HG03064 (cell line): ENCODE data around the gene MKNK2.

Experiments used
- ATAC-seq: cut with Tn5 transposase; IDR thresholded peaks from one replicate; pipeline ENCODE4 v1.9.1; 2021; ENCODE audit warnings: low read depth; ENCODE audit not compliant: unreplicated experiment

MKNK2 gene

DNA sequence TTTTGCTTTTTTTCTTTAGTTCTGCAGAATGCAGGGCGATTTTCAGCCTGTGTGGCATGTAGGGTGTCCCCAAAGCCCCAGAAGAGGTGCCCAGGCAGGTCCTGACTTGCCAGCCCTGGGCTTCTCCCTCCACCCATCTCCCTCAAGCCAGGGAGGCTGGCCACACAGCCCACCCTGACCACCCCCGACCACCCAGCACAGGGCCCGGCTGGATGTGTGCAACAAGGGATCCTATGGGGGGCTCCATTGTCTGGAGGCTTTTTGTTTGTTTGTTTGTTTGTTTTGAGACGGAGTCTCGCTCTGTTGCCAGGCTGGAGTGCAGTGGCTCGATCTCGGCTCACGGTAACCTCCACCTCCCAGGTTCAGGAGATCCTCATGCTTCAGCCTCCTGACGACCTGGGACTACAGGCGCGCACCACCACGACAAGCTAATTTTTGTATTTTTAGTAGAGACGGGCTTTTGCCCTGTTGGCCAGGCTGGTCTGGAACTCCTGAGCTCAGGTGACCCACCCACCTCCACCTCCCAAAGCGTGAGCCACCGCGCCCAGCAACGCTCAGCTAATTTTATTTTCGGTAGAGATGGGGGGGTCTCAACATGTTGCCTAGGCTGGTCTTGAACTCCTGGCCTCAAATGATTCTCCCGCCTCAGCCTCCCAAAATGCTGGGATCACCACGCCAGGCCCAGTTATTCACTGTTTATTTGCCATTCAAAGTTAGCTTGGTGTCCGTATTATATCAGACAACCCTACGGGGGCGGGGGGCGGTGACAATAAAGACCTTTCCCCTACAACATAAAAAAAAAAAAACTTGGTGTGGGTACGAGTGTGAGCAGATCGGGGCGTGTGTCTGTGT is 7.8 kb upstream of the MKNK2 start:
- no peak for ATAC-seq

DNA sequence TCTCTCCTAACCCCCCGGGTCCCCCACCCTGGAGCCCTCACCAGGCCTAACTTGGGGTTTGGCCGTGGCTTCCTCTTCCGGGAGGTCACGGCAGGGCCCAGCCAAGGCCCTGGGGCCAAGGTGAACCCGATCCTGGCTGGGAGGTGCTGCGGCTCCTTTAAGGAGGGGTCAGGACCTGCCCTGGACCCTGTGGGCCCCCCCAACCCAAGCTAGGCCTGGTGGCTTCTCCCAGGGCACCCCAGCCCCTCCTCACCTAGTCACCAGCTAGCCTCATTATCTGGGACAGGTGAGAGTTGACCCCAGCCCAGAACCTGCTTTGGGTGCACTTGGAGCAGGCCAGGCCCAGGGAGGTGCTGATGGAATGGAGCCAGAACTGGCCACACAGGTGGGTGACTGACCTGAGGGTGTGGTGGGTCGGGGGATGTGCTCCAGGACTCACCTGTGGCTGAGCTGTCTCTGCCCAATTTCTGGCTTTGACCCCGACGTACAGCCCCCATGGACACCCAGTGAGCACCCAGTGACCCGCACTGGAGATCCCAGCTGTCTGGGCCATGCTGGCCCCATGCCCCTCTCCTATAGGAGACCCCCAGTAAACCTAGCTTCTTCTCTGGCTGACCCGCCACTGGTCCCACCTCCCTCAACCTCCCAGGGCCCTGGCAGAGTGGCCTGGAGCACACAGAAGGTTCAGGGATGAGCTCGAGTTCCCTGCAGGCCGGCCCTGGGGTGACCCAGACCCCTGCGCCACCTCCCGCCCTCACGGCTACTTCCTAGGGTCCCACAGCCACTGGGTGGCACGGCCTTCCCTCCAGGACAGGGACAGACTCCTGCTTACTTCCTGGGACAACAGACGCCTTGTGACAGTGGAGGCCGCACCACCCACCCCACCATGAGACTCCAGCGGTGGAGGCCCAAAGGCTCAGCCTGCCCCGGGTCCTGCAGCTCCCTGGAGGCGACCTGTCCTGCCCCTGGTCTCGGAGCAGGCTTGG is 6.7 kb upstream of the MKNK2 start:
- no peak for ATAC-seq

DNA sequence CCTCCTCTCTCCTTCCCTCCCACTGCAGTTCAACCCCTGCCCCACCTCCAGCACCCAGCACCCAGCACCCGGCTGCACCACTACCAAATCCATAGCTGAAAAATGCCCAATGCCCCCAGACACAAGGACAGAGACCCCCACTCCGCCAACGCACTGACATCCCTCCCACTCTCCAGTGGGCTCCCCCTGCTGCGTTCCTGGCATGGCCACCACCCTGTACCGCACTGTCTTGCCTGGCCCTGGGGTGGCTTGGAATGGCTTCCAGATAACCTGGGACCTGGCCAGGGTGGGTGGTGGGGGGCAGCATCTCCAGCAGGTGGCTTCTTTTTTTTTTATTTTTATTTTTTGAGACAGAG is 5.8 kb upstream of the MKNK2 start:
- ATAC-seq: no peak

- no peak for ATAC-seq
Measured at GRCh38 chr19:2055931-2056836, 5.1 kb upstream of the MKNK2 start.

- no peak for ATAC-seq
Measured at GRCh38 chr19:2054763-2055162, 3.7 kb upstream of the MKNK2 start.

- no peak for ATAC-seq
Measured at GRCh38 chr19:2053601-2054389, 2.8 kb upstream of the MKNK2 start.

DNA sequence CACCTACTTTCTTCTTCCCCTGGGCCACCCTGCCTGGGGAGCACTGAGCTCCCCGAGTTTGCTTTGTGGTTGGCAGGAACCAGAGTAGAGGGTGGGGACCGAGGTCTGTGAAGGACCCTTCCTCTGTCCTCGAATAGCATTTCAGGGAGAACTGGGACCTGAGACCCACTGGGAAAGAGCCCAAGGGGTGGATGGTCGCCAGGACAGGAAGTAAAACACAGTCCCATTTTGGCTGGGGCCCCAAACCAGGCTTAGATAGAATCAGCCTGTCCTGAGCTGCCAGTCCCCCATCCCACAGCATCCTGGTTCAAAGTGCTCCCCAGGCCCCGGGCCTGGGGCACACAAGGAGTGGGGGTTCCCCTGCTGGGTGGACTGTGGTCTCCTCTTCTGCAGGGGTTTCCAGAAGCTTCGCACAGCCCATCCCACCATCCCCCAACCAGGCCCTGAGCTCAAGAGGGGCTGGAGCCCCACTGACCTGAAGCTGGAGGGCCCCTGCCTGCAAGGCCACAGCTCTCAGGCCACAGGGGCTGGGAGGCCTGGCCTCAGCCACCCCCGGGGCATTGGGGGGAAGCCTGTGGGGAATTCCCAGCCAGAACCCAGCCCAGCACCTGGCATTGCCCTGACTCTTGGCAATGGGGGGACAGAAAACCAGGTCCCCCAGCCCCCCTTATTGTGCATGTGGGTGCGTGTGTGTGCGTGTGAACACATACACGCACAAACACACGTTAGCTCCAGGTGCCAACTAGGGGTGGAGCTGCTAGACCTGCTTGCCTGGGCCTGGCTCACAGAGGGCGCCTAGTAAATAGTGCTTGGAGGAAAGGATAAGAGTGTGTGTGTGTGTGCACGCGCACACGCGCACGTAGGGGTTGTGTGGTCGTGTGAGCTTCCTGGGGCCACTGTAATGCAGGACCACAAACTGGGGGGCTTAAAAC is 995 bp upstream of the MKNK2 start:
- no peak for ATAC-seq

DNA sequence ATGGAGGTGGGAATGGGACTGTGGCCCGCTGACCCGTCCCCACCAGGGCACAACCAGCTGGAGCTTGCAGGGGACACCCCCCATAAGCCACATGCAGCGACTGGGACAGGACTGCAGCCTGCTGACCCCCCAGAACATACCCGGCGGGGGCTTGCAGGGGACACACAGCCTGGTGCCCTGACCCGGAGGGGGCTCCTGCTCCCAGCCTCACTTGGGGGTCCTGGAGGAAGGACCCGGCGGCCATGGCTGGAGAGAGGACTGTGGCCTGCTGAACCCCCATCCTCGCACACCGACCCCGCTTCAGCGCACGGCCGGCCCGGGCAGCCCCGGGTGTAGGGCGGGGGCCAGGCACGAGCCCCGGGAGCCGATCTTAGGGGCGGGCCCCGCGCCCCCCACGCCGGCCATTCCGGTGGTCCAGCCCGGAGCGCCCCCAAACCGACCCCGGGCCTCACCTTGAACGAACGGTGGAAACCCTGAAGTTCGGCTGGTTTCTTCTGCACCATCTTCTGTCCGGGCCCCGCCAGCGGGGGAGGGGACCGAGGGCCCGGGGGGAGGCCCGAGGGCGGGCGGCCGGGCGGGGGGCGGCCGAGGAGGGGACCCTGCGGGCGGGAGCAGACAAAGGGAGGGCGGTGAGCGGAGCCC is 574 bp downstream of the MKNK2 start:
- no peak for ATAC-seq

- ATAC-seq: no peak
Measured at GRCh38 chr19:2049741-2050348, 1.2 kb downstream of the MKNK2 start.

- no peak for ATAC-seq
Measured at GRCh38 chr19:2048959-2049740, 1.9 kb downstream of the MKNK2 start.

GRCh38 chr19:2048104-2048958 is 2.7 kb downstream of the MKNK2 start:
- ATAC-seq: no peak

GRCh38 chr19:2047449-2048103 is 3.5 kb downstream of the MKNK2 start:
- ATAC-seq: no peak

- no peak for ATAC-seq
Measured at GRCh38 chr19:2047076-2047448, 4.0 kb downstream of the MKNK2 start.

GRCh38 chr19:2046046-2046907 is 4.8 kb downstream of the MKNK2 start:
- ATAC-seq: no peak
